T-helper 9 cell (primary cell): ENCODE measurements around the gene VSIR.

Experiments
- DNase-seq: peaks from one replicate; pipeline ENCODE4 v3.0.0-alpha.2; 2020

VSIR gene

DNA sequence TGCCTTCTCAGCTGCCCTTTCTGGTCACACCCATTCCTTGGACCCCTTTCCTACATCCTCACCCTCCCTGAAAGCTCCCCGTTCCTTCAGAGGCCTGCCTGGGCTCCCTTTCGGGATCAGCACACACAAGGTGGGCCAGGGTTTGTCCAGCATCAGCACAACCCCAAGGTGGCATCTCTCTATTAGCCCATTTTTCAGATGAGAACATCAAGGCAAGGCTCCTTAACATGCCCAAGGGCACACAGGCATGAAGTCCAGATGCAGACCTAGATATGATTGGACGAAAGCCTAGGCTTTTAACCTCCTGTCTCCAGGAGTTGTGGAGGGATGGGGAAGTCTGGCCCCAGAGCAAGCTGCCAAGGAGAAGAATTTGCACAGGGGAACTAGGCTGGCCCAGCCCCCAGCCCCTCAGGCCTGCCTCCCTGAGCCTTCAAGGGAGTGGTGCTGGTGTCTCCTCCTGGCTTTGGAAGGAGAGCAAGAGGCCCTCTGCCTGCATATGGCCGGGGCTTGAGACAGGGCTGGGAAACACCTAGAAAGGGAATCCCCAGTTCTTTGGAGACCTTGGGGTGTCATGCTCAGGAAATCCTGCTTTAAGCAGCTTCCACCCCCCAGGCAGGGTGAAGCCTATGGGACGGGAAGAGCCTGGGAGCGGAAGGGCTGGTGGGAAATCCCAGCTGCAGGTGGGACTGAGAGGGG, 9.0 kb upstream of the VSIR start:
- DNase-seq: no peak

DNA sequence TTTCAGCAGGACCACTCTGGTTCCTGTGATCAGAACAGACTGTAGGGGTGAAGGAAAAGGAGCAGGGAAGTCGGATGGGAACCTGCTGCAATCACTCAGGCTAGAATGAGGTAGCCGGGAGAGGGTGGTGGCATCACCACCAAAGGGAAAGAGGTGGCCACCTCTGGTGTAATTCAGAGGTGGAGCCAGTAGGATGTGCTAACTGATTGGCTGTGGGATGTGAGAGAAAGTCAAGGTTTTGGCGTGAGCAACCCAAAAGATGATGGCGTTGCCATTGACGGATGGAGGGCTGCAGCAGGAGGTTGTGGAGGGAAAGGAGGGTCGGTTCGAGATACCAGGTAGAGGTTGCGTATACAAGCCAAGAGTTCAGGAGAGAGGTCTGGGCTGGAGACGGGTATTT, 7.4 kb upstream of the VSIR start:
- DNase-seq: no peak

DNA sequence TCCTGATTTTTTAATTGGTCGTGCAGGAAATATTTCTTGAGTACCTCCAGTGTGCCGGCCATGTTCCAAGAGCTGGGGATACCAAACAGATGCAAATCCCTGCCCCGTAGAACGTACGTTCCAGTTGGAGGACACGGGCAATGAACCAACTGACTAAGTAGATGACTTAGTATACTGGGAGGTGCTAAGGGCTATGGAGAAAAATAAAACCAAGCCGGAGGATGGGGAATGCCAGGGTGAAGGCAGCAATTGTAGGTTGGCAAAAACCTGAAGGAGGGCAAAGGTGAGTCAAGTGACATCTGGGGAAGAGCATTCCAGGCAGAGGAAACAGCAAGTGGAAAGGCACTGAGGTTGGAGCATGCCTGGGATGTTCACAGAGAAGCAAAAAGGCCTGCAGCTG, 6.8 kb upstream of the VSIR start:
- no peak for DNase-seq

DNA sequence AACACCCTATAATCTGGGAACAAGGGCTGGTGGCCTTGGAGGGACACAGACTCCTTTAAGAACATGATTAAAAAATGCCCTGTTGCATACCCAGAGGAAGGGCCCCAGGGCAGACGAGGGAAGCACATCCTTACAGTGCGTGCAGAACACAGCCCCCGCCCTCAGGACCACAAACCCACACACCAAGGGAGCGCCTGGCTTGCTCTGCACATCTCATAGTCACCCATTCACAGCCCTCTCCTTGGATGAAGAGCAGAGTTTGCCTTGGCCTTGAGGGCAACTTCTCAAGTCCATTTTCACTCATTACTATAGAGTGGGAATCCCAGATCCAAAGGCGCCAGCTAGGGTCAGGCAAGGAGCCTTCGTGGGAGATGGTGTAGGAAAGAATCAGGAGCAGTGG, 6.3 kb upstream of the VSIR start:
- DNase-seq: no peak

DNA sequence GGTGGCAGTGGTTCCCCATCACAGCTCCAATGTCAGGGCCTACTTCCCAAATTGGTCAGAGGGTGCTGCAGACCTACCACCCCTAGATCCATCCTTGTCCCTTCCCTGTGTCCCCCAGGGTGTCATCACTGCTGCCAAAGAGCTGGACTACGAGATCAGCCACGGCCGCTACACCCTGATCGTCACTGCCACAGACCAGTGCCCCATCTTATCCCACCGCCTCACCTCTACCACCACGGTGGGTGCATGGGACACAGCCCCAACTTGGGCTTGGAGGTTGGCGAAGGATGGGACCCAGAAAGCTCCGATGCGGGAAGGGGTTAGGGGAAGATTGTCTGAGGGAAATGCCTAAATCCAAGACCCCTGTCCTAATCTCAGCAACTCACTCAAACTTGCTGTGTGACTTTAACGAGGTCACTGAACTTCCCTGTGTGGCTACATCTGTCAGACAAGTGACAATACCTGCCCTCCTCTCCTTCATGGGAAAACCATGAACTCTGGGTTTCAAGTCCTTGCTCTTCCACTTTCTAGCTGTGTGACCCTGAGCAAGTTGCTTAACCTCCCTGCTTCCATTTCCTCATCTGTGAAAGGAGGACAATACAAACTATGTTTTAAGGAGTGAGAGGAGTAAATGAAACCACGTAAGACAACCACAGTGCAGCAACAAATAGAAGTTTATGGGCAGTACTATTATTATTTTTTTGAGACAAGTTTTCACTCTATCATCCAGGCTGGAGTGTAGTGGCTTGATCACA, 4.9 kb upstream of the VSIR start:
- no peak for DNase-seq

DNA sequence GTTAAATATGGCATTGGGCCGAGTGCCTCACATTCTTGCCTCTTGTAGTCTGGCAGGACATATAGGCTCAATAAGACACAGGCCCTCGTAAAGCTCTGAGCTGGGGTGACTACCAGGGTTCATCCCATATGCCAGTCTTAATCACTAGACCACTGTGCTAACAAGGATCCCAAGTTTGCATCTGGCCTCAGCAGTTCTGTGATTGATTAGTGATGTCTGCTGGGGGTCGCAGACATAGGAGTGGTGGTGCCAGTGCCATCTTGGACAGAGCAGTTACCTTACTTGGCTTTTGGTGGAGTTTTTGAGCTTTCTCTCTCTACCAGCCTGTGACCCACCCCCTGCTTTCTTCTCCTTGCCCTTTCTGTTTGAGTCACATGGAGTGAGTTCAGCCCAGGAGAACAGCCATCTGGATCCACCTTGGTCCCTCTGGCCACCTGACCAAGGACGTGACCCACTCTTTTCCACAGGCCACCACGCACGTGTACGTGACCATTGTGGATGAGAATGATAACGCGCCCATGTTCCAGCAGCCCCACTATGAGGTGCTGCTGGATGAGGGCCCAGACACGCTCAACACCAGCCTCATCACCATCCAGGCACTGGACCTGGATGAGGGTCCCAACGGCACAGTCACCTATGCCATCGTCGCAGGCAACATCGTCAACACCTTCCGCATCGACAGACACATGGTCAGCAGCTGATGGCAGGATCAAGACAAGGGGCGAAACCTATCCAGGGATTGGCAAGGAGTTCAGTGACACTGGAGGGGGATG, 4.1 kb upstream of the VSIR start:
- DNase-seq: no peak

DNA sequence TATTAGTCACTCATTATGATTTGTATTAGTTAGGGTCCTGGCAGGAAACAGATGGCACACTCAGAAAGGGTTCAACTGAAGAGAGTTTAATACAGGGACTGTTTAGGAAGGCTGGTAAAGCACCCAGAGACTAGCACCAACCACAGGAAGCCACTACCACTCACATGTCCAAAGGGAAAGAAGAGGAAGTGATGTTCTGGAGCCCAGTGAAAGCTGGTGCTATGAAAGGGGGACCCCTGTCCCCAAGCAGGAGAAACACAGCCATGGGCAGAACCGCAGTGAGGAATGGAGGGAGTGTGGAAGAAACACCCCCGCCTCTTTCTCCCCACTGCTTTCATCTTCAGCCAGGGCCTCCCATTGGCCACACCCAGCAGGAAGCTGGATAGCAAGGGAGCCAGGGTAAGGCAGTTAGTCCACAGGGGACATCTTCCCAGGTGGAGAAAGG, 3.2 kb upstream of the VSIR start:
- no peak for DNase-seq

DNA sequence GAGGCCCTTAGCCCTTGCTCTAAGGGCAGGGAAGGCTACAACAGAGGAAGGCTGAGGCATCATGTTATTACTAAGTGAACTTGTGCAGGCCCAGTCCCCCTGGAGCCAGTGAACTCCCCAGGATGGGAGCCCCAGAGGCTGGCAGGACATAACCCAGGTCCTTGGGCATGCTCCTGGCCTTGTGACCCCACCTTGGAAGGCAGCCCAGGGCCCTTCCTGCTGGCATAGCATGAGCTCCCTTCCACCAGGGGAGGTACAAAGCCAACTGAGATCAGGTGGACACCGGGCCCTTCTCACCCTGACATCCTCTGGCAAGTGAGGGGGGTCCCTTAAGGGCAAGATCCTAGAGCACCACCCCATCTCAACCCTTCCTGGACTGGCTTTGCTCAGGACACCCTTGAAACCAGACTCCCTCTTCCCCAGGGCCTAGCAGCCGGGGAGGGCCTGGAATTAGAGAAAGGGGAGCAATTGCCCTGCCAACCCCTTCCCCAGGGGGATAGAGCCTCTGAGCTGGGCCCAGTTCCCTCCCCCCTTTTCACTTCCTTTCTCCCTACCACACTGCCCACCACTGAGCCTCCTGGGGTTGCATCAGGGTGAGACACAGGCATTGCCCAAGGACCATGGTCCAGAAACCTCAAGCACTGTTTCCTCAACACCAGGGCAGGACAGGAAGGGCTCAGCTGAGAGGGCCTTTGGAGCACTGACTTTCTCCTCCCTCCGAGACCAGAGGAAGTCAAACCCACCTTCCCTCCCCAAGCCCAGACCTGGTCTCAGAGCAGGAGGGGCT, 1.8 kb upstream of the VSIR start:
- DNase-seq: no peak

DNA sequence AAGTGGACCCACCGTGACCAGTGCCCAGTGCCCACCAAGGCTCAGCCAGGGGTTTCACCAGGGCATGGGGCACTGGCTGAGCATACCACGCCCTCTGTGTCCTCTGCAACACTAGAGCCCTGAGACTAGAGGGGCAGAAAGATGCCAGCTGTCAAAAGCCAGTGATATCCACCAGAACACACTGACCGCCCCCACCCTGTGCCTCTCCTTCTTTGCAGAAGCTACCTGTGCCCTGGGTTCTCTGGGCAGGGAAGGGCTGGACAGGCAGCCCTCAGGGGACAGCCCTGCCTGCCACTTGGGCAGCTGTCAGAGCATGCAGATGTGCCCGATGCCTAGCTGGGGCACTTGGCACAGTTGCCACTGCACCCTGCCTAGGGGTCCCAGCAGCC, 494 bp downstream of the VSIR start:
- no peak for DNase-seq

DNA sequence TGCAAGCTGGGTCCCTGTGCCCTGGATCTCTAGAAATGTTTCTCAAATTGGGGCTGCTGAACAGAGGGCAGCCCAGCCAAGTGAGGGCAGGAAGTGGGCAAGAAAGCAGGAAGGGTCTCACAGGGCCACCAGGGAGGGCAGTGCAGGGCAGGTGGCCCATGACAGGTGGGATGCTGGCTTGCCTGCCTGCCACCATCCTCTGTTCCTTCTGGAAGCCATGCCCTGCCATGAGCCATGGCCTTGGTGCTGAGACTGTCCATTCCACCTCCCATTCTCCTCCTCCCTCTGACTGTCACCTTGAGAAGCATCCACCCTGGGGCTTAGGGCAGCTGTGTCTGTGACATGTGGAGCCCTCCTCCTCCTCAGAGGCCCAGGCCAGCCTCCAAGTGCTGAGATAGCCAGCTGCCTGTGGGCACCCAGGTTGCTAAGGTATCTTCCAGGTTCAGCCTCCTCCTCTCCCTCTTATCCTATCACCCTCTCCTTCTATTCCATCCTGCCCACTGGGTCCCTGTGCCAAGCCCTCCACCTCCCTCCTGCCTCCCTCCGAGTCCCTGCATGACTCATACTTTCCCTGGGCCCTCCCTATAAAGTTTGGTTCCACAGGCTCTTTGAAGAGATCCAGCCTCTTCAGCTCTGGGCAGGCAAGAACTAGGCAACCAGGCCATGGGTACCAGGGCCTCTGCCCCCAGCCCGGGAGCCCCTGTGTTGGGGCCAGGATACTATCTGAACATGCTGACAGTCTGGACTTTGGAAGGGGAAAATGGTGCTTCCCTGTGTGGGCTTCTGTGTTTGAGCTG, 1.3 kb downstream of the VSIR start:
- no peak for DNase-seq

DNA sequence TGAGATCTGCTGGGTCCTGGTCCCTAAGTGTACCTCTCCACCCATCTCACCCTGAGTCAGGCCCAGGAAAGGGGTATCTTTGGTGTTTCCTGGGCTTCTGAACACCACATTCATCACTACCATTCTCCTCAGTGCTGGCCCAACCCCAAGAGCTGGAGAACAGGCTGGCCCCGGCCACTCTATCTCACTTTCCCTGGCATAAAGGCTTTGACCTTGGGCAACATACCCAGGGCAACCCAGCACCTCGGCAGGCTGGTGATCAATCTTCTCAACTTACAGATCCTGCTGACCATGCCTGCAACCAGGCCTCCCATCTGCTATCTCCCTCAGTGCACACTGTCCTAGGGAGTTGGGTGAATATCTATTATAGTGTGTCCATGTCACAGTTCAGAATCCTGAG, 2.1 kb downstream of the VSIR start:
- no peak for DNase-seq

DNA sequence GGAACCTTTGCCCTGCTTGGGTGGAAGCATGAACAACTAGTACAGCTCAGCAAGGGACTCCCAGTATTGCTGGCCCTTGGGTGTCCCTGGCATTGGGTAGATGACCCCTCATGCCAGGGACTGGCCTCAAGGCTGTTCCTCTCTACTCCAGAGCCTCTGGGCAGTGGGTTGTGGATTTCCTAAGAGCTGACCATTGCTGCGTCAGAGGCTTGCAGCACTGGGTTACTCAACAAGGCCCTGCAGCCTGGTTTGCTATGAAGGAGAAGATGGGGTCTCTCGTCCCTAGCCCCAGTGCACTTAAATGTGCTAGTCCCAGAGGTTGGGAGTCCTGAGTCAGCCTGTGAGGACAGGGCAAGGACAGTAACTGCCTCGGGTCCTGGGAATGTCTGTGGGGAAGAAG, 2.5 kb downstream of the VSIR start:
- no peak for DNase-seq

DNA sequence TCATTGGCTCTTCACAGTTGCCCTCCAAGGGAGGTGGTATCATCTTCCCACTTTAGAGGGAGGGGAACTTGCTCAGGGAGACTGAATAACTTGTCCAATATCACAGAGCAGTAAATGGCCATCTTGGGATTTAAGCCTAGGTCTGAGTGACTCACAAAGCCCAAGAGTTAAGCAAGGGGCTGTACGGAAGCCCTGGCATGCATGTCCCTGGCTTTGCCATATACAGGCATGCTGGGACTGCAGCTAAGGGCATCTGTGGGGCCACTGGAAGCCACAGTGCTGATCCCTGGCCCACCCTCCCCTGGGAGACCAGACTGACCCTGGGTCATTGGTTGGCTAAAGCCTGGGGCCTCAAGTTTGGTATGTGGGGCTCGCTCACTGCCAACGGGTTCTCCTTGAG, 3.1 kb downstream of the VSIR start:
- DNase-seq: no peak

DNA sequence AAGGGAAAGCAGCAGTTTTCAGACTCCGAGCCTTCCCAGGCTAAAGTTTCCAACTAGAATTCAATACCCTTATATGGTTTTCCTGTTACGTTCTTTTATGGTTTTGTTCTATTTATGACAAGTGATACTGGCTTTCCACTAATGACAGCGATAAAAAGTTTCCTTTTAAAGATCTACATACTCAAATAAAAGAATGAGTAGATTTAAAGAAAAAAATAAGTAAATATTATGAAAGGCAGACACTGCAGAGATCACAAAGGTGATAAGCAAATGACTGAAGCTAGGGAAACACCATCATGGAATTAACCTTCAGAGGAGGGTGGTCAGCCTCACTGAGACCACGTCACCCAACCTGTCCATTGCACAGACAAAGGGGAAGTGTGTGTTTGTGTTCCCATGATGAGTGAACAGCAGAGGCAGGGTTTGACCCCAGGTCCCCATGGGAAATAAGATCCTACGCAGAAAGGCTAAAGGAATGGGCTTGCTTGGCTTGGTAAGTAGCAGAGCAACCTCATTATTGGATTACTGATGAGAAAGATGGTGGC, 4.0 kb downstream of the VSIR start:
- DNase-seq: no peak

DNA sequence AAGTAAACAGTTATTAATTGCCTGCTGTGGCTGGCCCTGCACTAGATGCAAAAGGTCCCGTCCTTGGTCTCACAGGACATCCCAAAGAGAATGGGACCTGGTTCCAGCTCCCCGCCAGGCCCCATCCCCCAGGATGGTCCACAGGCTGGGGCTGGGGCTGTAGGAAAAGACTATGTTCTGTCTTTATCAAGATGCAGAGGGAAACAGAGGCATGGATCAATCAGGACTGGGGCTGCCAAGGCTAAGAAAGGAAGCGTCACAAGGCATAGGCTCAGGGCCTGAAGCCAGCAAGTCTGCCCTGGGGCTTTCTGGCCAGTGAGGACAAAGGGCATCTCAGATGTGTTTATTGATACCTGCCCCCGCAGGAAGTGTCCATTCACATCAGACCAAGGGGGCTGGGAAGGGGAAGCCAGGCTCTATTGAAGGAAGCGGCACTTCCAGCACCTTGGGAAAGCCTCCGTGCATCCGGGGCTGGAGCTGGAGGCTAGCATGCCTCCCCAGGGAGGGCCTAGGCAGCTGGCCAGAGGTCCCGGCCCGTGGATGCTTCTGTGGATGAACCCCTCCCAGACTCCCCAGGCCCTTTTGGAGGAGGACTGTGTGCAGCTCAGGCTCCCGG, 5.8 kb downstream of the VSIR start:
- DNase-seq: no peak

DNA sequence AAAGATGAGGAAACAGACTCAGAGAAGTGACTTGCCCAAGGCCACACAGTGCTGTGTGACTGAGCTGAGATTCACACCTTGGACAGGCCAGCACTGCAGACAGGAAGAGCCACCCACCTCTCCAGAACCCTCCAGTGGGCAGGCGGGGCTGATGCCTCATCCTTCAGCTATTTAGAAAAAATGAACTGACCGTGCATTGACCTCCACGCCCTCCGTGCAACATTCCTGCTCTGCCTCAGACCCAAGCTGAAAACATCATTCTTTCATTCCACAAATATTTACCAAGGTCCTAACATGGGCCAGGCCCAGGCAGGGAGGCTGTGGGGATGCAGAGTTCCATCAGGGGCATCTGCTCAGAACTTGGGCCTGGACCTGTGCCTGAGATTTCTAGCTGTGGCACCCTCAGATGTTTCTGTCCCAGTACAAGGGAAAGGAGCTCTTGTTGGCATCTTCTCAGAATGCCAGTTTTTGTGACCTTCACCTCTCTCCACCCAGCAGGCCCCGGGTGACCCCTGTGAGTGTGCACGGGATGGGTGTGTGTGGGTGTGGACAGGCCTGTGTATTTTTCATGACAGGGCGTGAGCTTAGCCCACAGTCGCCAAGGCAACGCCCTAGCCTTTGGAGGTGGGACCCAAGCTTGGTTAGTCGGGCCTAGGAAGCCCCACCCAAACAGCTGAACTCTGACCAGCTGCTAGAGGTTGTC, 6.5 kb downstream of the VSIR start:
- DNase-seq: no peak

DNA sequence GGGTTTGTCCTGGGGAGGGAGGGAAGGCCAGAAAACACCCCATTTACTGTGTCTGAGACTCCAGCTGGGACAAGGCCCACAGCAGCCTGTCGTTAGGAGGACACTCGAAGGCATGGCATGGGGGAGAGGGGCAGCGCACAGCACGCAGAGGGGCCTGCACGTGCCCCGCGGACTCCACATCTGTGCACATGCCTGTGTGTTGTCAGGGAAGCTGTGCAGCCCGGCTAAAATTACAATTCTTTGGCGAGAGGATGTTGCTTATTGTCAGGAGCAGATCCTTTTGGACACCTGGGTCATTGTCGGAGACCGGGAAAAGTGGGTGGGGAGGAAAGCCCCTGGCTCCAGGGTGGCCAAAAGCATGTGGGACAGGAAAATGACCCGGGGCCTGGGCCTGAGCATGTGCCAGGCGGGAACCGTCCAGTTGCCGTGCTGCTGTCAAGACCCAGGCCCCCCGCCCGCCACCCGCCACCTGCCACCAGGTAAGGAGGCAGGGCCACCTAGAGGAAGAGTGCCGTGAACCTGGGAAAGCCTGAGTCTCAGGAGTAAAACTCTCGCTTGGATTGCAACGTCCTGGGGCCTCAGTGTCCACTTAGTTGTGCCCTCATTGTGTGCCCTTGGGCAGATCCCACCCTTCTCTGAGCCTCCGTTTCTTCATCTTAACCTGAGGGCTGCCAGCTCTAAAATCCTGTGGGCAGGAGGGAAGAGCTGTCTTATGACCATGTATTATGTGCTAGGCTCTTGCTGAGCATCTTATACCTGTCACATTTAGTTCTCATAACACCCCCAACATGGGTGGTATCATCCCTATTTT, 7.2 kb downstream of the VSIR start:
- no peak for DNase-seq

DNA sequence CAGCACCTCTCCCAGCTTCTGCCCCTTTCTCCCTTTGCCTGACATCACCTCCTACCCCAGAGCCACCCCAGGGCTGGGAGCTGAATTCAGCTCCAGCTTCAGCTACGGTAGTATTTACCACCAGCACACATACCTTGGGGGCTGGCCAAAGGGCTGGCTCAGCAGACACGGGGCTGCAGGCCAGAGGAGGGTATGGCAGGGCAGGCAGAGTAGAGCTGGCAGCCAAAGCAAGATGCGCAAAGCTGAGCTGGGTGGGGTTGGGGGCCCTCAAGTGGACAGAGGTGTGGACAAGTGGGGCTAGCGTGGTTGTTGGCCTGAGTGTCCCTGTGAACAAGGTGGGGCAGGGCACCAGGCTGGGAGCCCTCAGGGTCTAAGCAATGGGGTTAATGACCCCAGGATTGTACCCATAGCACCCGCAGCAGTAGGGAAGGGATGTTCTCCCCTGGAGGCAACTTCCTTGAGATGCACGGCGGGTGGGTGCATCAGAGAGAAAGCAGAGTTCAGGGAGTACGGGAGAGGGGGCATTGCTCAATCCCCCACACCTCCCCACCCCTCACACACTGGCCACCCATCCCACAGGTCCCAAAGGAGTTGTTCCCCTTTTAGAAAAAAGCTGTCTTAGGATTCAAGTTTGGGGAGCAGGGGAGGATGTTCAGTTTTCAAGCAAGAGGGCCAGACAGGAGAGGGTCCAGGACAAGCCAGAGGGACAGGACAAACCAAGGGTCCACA, 8.0 kb downstream of the VSIR start:
- DNase-seq: no peak
